ENCODE measurements around the gene NFAM1.

Gene NFAM1

DNA sequence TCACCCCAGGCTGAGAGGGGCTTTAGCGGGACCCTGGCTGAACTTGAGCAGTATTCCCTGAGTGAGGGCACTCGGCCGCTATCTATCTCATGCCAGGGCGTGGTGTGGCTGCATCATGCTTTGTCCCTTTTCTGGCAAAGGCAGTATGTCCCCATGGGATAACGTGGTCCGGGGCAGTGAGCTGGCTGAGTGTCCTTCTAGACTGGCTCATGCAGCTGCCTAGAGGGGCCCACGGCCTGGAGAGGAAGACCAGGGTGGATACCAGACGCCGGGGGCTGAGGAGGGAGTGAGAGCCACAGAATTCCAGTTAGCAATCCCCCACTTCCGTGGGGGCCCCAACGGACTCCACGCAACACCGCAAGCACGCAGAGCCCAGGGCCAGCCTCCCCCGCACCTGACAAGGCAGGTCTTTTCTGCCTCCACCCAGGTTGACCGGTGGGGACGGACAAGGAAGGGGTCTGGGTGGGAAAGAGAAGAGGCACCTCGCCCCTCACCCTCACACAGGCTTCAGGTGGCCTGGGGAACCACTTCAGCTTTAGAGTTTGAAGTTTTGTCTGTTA is 15.5 kb downstream of the NFAM1 start:
- no peak for DNase-seq (ENCODE audit: low read depth in 2 of 2)

DNA sequence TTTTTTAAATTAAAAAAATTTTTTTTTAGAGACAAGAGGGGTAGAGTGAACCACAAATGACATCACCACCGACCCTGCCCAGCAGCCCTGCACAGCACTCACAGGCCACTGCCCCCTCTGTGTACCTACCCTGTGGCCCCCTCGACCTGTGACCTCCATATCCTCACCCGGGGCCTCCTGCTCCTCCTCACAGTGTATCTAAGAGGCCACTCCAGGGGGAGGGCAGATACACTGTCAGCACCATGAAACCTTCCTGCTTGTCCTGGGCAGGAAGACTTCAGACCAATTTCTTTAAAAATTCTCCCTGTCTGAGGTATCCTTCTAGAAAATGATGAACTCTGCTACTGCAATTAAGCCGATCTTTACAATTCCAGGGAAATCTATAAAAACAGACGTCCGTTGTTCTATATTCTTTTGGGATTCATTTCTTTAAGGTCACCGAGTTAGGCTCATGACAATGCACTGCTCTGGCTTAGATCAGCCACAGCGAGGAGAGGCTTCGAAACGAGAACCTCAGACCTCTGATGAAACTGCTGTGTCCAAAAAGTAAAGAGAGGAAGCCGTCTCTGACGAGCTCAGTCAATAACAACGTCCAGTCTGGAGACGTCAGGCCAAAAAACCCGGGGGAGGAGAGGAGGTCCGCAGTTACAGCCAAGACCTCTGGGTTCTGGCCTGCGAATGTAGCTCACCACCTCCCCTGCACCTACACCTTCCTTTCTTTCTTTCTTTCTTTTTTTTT is 17.5 kb downstream of the NFAM1 start:
- no peak for DNase-seq (ENCODE audit: low read depth in 2 of 2)

DNA sequence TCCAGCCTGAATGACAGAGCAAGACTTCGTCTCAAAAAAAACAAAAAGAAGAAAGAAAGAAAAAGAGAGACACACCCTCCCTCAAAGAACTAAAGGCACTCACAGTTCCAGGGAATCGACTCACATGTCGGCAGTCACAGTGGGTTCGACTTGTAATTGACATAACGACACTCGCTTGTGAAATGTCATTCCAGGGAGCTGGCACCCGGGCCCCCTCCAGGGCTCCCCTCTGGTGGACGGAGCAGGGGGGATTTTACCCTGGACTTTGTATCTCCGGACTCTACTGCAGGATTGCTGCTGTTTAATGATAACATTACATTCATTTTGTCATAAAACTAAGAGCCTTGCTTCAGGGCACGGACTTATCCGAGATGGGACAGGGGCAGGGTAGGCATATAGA is 18.2 kb downstream of the NFAM1 start:
- DNase-seq (ENCODE audit: low read depth in 2 of 2), result no peak

DNA sequence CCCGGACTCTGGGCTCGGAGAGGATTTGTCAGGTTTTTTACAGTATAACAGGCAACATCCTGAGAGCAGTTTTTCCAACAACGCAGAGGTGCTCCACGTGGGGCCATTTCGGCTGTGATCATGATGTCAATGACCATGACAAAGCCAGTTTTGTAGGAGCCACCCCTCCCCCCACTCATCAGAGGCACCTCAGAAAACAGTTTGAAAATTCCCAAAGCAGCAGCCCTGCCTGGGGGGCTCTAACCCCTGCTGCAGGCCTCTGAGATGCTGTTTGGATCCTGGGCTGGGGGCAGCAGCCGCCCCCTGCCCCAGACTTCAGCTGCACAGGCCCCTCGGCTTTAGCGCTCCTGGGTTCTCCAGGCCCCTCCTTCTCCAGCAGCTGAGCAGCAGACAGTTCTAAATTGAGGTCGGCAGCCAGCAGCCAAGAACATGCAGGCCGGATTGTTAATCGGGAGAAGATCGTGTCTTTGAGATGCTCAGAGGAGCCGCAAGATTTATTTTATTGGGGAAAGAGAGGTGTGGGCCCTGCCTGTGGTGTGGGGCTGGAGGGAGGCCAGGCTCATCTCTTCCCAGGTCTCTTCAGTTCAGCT is 19.4 kb downstream of the NFAM1 start:
- DNase-seq (ENCODE audit: low read depth in 2 of 2), result no peak

DNA sequence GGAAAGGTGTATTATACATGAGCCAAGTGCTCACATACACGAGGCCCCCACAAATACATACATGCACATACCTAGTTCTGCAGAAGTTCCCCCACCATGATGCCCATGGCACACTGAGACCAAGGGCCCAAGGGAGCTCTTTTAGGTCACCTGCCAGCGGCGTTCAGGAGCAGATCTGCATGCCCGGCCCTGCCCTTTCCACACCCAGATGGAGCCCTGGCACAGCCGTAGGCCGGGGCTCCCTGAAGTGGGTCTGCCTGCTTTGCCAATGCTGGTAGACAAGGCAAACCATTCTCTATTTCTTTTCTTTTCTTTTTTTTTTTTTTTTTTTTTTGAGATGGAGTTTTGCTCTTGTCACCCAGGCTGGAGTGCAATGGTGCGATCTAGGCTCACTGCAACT is 21.5 kb downstream of the NFAM1 start:
- no peak for DNase-seq (ENCODE audit: low read depth in 2 of 2)

DNA sequence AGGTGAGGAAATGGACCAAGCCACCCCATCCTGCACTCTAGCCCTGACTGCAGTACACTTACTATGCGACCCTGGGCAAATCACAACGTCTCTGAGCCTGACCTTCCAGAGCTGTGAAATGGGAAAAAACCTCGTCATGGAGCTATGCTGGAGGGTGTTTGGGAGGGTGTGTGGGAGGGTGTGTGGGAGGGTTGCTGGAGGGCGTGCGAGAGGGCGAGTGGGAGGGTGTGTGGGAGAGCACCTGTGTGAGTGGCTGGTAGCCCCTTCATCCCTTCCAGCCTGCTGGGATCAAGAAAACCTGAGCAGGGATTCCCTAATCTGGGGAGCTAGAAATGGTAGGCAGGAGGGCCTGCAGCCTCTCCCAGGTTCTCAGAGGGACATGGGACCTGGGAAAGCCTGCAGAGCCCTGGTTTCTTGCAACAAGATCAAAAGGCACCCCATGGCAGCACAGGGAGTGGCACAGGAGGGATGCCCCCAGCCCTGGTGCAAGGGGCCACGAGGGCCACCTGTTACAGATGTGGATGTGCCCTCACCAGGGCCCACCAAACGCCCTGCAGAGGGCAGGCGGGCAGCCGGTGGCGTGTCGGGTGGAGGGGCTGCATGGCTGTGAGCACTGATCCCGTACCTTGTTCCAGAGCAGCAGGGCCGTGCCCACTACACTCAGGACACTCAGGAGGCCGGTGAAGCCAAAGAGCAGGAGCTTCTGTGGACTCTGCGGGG is 23.2 kb downstream of the NFAM1 start:
- DNase-seq (ENCODE audit: low read depth in 2 of 2), result no peak

DNA sequence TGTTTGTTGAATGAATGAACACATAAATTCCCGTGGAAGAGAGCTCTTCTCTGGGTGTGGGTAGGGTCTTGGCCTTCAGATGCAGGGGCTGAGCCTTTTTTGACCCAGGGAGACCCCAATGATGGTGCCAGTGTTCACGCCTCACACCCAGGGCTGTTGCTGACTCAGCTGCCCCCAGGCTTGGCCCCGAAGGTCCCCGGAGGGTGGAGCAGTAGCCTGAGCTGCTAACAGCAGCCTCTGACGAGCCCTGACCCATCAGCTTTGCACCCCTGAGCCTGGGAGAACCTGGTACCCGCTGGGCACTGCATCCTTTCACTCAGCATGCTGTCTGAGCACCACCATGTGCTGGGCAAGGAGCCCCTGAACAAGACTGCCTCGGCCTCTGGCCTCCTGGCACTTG is 23.9 kb downstream of the NFAM1 start:
- no peak for DNase-seq (ENCODE audit: low read depth in 2 of 2)

DNA sequence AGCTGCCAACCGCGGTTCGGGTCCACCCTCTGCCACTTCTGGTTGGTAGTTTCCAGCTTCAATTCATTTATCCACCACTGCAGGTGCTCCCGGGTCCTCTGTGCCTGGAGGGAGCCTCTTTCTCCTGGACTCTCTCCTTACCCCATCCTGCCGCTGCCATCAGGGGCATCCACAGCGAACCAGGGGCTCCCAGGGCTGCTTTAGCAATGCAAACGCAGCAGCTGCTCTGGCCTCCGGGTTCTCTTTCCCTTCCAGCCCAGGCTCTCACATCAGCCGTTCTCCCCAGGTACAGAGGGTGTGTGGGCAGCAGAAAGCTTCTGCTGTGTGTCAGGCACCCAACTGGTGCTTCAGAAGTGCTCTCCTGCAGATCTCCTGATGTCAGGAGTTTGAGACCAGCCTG is 27.9 kb downstream of the NFAM1 start:
- no peak for DNase-seq (ENCODE audit: low read depth in 2 of 2)

DNA sequence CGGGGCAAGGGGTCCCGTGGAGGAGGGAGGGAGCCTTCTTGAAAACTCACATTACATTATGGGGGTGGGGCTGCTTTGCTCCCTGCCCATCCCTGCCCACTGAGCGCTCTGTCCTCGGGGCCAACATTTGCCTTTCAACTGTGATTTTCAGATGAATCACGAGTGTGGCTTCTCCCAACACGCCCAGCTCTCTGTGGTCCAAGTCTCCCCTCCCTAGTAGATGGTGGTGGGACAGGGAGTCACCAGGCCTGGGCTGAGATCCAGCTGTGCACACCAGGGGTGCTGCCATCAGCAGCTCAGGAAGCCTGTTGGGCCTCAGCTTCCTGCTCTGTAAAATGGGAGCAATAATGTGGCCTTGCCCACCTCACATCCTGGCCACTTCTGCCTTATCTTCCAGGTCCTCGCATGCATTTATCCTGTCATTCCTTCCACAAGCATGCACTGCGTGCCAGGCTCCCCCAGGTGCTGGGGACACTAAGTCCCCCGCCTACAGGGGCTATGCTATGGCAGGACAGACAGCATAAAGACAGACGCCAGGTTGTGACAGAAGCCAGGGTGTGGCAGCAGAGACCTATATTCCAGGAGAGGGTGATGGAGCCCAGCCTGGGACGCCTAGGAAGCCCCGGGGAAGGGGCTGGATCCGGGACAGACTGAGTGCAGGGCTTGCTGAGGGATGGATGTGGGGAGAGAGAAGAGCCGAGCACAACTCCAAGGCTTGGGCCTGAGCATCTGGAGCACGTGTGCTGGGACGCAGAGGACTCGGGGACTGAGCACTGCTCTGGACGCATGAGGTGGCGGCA is 30.5 kb downstream of the NFAM1 start:
- no peak for DNase-seq (ENCODE audit: low read depth in 2 of 2)

DNA sequence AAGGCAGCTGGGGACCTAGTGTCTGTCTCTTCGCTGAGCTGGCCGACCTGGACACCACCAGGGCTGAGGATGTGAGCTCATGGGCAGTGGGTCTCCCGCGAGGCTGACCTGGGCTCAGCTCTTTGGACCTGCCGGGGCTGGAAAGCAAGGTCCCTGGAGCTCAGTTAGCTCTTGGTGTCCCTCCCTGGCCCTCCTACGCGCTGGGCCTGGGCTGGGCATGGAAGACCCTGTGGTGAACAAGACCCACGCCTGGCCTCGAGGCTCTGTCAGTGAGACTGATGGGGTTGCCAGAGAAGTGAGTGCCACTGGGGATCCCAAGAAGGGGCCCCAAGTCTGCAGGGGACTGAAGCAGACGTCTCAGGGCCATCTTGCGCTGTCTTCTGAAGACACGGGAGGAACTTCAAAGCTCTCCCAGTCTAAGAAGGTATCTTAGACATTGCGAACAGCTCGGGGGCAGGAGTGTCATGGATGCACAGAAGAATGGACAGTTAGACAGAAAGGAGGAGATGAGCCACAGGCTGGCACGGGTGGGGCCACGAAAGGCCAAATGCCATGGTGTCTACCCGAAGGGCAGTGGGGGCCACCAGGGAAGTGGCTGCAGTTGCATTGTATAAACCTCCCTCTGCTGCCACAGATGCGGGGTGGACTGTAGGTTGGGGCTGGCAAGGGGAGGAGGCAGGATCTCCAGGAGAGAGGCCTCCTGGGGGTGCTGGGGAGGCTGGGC is 31.2 kb downstream of the NFAM1 start:
- no peak for DNase-seq (ENCODE audit: low read depth in 2 of 2)

DNA sequence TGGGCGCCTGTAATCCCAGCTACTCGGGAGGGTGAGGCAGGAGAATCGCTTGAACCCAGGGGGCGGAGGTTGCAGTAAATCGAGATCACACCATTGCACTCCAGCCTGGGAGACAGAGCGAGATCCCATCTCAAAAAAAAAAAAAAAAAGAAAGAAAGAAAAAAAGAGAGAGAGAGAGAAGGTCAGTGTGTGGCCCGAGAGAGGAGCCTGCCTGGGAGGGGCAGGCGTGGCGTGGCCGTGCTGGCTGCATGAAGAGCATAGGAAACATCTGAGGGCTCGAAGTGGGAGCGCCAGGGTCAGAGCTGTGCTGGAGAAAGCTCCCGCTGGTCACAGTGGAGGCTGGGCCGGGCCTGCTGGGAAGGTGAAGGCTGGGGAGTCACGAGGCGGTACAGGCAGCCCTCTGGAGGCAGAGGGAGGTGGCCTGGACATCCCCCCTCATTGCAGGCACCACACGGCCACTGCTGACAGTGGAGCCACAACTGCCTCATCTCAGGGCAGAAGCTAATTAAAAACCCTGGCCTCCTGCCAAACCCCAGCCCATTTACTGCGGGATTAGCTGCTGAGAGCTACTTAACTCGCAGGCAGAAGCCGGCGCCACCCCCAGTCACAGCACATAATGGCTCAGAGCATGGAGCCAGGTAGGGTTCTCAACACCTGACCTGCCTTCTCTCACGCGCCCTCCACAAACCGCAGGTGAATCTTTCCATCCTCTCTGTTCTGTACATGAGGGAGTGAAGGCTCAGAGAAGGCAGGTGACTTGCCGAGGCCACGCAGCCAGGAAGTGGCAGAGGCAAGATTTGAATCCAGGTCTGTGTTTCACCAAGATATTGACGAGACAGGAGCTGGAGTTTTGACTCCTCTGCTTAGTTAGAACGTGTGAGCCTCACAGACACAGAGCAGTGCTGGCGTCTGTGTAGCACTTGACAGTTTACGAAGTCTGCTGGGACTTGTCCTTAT is 32.6 kb downstream of the NFAM1 start:
- no peak for DNase-seq (ENCODE audit: low read depth in 2 of 2)

DNA sequence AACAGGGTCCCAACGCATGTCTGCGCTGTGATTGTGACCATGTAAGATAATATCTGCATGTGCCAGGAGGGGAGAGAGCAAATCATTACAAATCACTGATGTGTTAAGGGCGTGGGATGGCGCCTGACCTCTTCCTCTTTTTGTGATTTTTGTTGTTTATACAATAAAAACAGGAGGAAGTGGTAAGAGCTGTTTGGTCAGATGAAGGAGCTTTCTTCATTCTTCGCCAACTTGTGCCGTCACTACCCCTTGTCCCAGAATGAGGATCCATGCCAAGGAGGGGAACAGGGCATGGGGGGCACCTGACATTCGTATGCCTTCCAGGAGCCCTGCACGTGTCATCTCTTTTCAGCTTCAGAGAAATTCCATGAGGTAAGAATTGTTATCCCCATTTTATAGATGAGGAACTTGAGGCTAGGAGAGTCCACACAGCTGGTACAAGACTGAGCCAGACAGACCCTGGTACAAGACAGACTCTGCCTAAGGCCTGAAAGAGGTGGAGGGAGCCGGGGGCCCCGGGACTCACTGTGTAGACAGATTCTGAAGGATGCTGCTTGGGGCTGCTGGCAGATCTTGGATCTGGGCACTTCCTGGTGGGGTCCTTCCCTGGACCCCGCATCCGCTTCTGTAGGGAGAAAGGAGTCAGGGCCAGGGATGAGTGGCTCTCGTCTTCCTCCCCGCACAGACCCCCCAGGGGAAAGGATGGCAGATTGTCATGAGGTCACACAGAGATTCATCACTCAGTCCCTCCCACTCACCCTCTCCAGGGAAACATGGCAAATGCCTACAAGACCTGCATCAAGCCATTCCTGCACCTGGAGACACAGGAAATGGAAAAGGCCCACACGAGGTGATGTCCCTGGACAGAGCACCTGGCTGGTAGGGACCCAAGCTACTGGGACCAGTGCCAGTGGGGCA is 34.6 kb downstream of the NFAM1 start:
- DNase-seq (ENCODE audit: low read depth in 2 of 2), result no peak

DNA sequence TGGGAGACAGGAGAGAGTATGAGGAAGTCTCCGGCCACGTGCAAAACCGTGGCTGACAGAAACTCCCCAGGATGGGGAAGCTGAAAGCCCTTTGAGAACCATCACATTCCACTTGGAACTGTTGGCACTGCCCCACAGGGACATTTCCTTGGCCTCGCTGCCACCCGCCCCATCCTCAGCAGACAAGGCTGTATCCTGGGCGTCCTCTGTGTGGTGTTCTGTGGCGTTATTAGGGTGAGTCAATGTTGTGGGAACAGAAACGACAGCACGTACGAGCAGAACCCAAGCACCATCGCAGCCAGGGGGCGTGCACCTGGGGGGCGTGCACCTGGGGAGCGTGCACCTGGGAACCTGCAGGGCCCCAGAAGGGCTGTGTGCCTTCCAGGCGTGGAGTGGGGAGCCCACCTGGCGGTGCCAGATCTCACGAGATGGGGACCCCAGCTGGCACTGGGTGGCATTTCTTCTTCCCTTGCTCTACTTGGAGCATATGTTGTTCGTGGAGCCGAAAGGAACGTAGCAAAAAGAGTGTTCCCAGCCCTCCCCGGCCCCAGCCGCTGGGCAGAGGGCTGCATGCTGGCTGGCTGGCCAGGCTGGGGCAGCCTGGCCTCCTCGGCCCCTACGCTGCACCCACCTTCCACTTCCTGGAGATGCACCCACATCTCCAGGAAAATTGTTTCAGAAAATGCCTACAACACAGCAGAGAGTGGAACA is 35.4 kb downstream of the NFAM1 start:
- DNase-seq (ENCODE audit: low read depth in 2 of 2), result no peak

DNA sequence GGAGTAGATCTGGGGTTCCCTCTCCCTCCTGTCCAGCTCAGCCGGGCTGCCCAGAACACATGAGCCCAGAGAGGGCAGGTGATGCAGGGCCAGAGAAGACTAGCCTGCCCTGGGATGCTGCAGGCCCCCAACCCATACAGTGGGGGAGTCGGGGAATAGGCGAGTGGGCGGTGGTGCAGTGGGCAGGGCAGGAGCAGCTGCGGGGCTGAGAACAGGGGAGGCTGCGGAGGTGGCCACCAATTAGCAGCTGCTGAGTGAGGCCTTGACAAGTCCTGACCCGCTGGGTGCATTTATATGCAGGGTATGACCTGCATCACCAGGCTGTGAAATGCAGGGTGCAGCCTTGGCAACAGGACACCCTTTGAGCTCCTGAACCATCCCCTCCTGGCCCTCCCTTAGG is 43.1 kb downstream of the NFAM1 start:
- DNase-seq (ENCODE audit: low read depth in 2 of 2), result no peak

DNA sequence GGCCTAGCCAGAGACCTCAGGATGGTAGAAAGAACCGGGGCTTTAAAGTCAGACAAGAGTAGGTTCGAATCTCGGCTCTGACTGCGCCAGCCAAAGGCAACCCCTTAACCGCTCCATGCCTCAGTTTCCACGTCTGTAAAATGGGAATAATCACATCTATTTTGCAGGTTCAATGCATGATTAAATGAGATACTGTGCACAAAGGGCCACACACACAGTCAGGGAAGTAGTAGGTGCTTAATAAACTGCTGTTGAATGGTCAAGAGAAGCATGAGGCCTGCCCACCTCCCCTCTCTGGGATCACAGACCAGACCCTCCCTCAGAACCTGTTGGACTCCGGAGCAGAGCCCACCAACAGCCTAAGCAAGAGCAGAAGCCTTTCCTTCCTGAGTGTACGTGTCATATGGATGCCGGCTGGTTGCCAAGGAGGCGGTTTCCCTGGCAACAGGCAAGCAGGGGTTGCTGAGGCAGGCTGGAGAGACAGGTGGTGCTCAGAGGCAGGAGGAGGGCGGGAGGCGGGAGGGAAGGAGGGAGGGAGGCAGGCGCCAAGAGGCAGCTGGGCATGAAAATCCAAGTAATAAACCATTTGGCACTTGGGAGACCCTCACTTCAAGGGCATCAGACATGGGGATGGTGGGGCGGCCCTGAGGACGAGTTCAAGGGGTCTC is 43.9 kb downstream of the NFAM1 start:
- no peak for DNase-seq (ENCODE audit: low read depth in 2 of 2)

DNA sequence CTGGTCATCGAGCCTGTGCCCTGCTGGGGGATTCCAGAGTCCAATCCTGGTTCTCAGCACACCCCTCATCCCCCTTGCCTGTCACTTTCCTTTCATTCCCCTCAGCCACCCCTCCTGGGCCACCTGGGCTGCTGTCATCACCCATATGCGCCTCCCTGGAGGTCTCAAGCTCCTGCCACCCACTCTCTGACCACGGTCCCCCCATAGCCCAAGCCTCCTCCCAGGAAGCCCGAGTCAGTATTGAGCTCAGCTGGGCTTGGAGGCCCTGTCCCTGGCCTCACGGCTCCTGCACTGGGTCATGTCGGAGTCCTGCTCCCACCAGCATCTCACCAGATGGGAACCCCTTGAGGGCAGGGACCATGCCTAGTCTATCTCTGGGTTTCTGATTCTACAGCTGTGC is 44.6 kb downstream of the NFAM1 start:
- no peak for DNase-seq (ENCODE audit: low read depth in 2 of 2)

DNA sequence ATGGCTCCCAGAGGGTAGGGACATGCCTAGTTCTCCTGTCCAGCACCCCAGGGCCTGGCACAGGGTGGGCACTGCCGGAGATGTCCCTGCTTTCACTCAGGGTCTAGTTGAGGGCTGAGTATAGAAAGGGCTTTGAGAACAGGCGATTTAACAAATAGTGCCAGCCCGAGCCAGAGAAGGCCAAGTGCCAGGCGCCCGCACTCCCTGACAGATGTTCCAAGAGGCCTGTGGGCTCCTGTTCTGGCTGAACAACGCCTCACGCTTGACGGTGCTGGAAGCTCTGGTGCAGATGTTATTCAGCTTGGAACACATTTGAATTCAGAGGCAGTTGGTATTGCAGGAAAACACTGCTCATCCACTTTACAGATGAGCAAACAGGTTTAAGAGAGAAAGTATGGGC is 46.5 kb downstream of the NFAM1 start:
- no peak for DNase-seq (ENCODE audit: low read depth in 2 of 2)

DNA sequence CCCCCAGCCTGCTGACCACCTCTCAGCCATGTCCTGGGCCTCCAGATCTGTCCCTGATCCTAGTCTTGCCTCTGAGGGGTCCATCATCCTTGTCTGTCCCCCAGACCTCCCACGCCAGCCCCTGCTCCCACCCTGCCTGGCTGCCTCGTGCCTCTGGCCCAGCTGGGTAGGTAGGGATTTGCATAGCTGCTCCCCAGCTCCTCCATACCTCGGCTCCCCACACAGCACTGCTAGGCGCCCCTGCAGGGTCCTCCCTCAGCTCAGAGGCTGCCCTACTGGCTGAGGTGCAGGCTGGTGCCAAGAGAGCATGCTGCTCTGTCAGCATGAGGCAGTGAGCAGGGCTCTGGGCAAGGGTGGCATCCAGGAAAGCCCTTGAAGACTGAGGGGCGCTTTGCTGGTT is 47.7 kb downstream of the NFAM1 start:
- no peak for DNase-seq (ENCODE audit: low read depth in 2 of 2)

Data from stimulated activated CD8-positive, alpha-beta memory T cell treated with anti-CD3 and anti-CD28 coated beads, Interleukin-7, amount 100 ng/mL, for 1 hour (primary cell).